H1 (cell line): ENCODE measurements around the gene CXCL17.
"Not testable (repeated sequence)": the region's sequence is repeated elsewhere in the genome, so short reads cannot be mapped to it uniquely, and the experiment has no call there.

Experiments used
- CEBPB ChIP-seq: IDR thresholded peaks from 2 replicates; pipeline ENCODE4 v1.6.1; 2012; ENCODE audit warnings: low read depth, low read length
- CREB1 ChIP-seq: IDR thresholded peaks from 2 replicates; pipeline ENCODE4 v1.6.1; 2012; ENCODE audit warnings: inconsistent platforms
- CTCF ChIP-seq, 3 experiments: IDR thresholded peaks; 1 replicate in 2 of 3; 2 replicates in 1 of 3; pipeline versions ENCODE4 v1.5.1 to v1.6.1; 2011; ENCODE audit warnings: low read length in 3 of 3, mild to moderate bottlenecking in 3 of 3, inconsistent platforms in 2 of 3, low read depth in 1 of 3, moderate library complexity in 1 of 3; ENCODE audit not compliant: insufficient read depth in 1 of 3; ENCODE audit errors: control extremely low read depth in 1 of 3
- MAFK ChIP-seq: IDR thresholded peaks from 2 replicates; pipeline ENCODE4 v1.6.1; 2012; ENCODE audit warnings: low read depth, mild to moderate bottlenecking, improper control_type of control experiment, low read length
- POLR2A ChIP-seq, 2 experiments: IDR thresholded peaks; 1 replicate in 1 of 2; 2 replicates in 1 of 2; pipeline ENCODE4 v1.6.1; 2011; ENCODE audit warnings: low read depth in 2 of 2, low read length in 2 of 2, mild to moderate bottlenecking in 2 of 2; ENCODE audit errors: control extremely low read depth in 1 of 2
- RAD21 ChIP-seq, 2 experiments: IDR thresholded peaks in 1 of 2; conservative IDR thresholded peaks in 1 of 2; 2 replicates each; pipeline ENCODE4 v1.6.1; 2011; ENCODE audit warnings: low read depth in 2 of 2, low read length in 2 of 2, improper control_type of control experiment in 1 of 2, inconsistent platforms in 1 of 2, mild to moderate bottlenecking in 1 of 2, moderate library complexity in 1 of 2
- SIN3A ChIP-seq, 2 experiments: IDR thresholded peaks in 1 of 2; conservative IDR thresholded peaks in 1 of 2; 2 replicates each; pipeline ENCODE4 v1.6.1; 2011 to 2012; ENCODE audit warnings: low read length in 2 of 2, improper control_type of control experiment in 1 of 2, low read depth in 1 of 2, mild to moderate bottlenecking in 1 of 2
- SIX5 ChIP-seq: IDR thresholded peaks from 2 replicates; pipeline ENCODE4 v1.6.1; 2011; ENCODE audit warnings: mild to moderate bottlenecking, low read depth, low read length

- not testable (repeated sequence) for TF ChIP-seq CTCF (IDR thresholded peaks at IDR 0.05; ENCODE audit: control extremely low read depth in 1 of 3, insufficient read depth in 1 of 3, low read depth in 1 of 3, low read length in 3 of 3); RAD21 (IDR thresholded peaks at IDR 0.05 in 1 of 2, conservative IDR thresholded peaks at IDR 0.05 in 1 of 2; ENCODE audit: low read depth in 2 of 2, low read length in 2 of 2); SIX5; SIN3A (conservative IDR thresholded peaks at IDR 0.05 in 1 of 2, IDR thresholded peaks at IDR 0.05 in 1 of 2; ENCODE audit: low read depth in 1 of 2, low read length in 2 of 2); MAFK; CREB1; POLR2A (IDR thresholded peaks at IDR 0.05; ENCODE audit: control extremely low read depth in 1 of 2, low read depth in 2 of 2, low read length in 2 of 2); CEBPB
These were observed 18.5 kb upstream of the CXCL17 start for GRCh38 chr19:42461231-42461630.
